ENCODE results near the gene PDE4D. TPM values are rescaled to one million over a fixed set of nuclear protein-coding genes. Genes with fewer than 3 reads are reported as not detected.
"Not testable (repeated sequence)": the region's sequence is repeated elsewhere in the genome, so short reads cannot be mapped to it uniquely, and the experiment has no call there.

The PDE4D gene
- total and polyA plus RNA-seq, 10 of the 15 experiments (the other 5 are each of a cell fraction or from before 2014, with no cell fraction given) = 0.87 to 4.1 (median 2.2) TPM

DNA sequence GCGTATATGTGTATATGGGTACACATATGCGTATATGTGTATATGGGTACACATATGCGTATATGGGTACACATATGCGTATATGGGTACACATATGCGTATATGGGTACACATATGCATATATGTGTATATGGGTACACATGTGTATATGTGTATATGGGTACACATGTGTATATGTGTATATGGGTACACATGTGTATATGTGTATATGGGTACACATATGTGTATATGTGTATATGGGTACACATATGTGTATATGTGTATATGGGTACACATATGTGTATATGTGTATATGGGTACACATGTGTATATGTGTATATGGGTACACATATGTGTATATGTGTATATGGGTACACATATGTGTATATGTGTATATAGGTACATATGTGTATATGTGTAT, 131.3 kb downstream of the PDE4D start:
- DNase-seq (ENCODE audit: low read depth, low spot score); H3K4me1 ChIP-seq (ENCODE audit: control insufficient read depth, insufficient read depth, low read length); H3K9me3 ChIP-seq (replicated peaks; ENCODE audit: control insufficient read depth, insufficient read depth, low read length); CTCF ChIA-PET; H4K20me1 ChIP-seq (ENCODE audit: control insufficient read depth, insufficient read depth); POLR2A ChIA-PET; H3K79me2 ChIP-seq (ENCODE audit: control insufficient read depth, insufficient read depth, low read length); H3K9ac ChIP-seq (ENCODE audit: control insufficient read depth, insufficient read depth, low read length); H2AFZ ChIP-seq (ENCODE audit: control insufficient read depth, low read depth, low read length); H3K4me2 ChIP-seq (ENCODE audit: control insufficient read depth, insufficient read depth); RAD21 ChIA-PET (ENCODE audit: unreplicated experiment); in situ Hi-C loops (cut with MboI); FAIRE-seq; H3K4me3 ChIP-seq; H3K27ac ChIP-seq (ENCODE audit: control insufficient read depth, insufficient read depth); H3K36me3 ChIP-seq (ENCODE audit: control insufficient read depth in 2 of 2, insufficient read depth in 2 of 2, low read length in 1 of 2); intact Hi-C loops (cut with micrococcal nuclease; ENCODE audit: unreplicated experiment); ATAC-seq; H3K27me3 ChIP-seq (replicated peaks in 1 of 2; ENCODE audit: control insufficient read depth in 2 of 2, insufficient read depth in 2 of 2, low read length in 1 of 2); BruUV-seq (replicated peaks); SMC1A ChIA-PET (ENCODE audit: uncharacterized antibody, unreplicated experiment): not testable (repeated sequence)
- WGBS (ENCODE audit: insufficient coverage, insufficient replicate concordance, low lambda C conversion rate, missing lambda C conversion rate) = 94% methylated on average over 5 of the region's 5 CpGs

DNA sequence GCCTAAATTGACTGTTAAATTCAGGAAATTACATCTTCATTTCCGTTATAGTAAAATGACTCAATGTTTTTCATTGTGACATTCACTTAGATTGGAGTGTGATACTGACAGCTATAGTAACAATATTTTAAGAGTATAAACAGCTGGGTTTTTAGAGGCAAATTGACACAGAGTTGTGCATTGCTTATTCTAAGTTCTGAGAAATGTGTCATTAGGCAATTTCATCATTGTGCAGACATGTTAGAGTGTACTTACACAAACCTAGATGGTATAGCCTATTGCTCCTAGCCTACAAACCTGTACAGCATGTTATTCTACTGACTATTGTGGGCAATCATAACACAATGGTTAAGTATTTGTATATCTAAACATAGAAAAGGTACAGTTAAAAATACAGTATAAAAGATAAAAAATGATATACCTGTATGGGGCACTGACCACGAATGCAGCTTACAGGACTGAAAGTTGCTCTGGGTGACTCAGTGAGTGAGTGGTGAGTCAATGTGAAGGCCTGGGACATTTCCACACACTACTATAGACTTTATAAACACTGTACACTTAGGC, 132.7 kb downstream of the PDE4D start:
- H3K9ac ChIP-seq (ENCODE audit: control insufficient read depth, insufficient read depth, low read length) = no peak overlapping the region
- ChIA-PET SMC1A (ENCODE audit: uncharacterized antibody, unreplicated experiment) (no interaction called here), POLR2A (no interaction called here), CTCF (no interaction called here), RAD21 (ENCODE audit: unreplicated experiment) (no interaction called here)
- no peak for DNase-seq (ENCODE audit: low read depth, low spot score)
- BruUV-seq (replicated peaks) = no TSS peak
- H3K79me2 ChIP-seq (ENCODE audit: control insufficient read depth, insufficient read depth, low read length) = no peaks in the 10 kb centered on the region
- in situ Hi-C loops (cut with MboI) (no loop called here), intact Hi-C loops (cut with micrococcal nuclease; ENCODE audit: unreplicated experiment) (no loop called here)
- no peak overlapping the region for H3K4me3 ChIP-seq
- H2AFZ ChIP-seq (ENCODE audit: control insufficient read depth, low read depth, low read length) = no peak overlapping the region
- no peak for FAIRE-seq
- no peak overlapping the region for H3K27ac ChIP-seq (ENCODE audit: control insufficient read depth, insufficient read depth)
- H3K9me3 ChIP-seq (replicated peaks; ENCODE audit: control insufficient read depth, insufficient read depth, low read length) = no peaks in the 10 kb centered on the region
- 27% methylated on average over 2 of the region's 2 CpGs for WGBS (ENCODE audit: insufficient coverage, insufficient replicate concordance, low lambda C conversion rate, missing lambda C conversion rate)
- peak; percentile 56 for ATAC-seq
- H3K27me3 ChIP-seq (replicated peaks in 1 of 2; ENCODE audit: control insufficient read depth in 2 of 2, insufficient read depth in 2 of 2, low read length in 1 of 2) = no peaks in the 10 kb centered on the region; a peak in 1 of 4 replicates
- TF ChIP-seq JUNB (IDR thresholded peaks at IDR 0.05) = 0 out of 2 replicates have a peak, but pooled peaks have one; percentile 4
- no peak for TF ChIP-seq PAX5 (IDR thresholded peaks at IDR 0.05; ENCODE audit: borderline replicate concordance, low read depth, low read length)
- TF ChIP-seq, protein P1, sequence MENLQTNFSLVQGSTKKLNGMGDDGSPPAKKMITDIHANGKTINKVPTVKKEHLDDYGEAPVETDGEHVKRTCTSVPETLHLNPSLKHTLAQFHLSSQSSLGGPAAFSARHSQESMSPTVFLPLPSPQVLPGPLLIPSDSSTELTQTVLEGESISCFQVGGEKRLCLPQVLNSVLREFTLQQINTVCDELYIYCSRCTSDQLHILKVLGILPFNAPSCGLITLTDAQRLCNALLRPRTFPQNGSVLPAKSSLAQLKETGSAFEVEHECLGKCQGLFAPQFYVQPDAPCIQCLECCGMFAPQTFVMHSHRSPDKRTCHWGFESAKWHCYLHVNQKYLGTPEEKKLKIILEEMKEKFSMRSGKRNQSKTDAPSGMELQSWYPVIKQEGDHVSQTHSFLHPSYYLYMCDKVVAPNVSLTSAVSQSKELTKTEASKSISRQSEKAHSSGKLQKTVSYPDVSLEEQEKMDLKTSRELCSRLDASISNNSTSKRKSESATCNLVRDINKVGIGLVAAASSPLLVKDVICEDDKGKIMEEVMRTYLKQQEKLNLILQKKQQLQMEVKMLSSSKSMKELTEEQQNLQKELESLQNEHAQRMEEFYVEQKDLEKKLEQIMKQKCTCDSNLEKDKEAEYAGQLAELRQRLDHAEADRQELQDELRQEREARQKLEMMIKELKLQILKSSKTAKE (IDR thresholded peaks at IDR 0.05; ENCODE audit: low read depth, poor library complexity, severe bottlenecking) = no peak
- no peaks in the 10 kb centered on the region for H3K4me1 ChIP-seq (ENCODE audit: control insufficient read depth, insufficient read depth, low read length)
- H4K20me1 ChIP-seq (ENCODE audit: control insufficient read depth, insufficient read depth) = no peaks in the 10 kb centered on the region
- H3K4me2 ChIP-seq (ENCODE audit: control insufficient read depth, insufficient read depth) = no peak overlapping the region
- H3K36me3 ChIP-seq (ENCODE audit: control insufficient read depth in 2 of 2, insufficient read depth in 2 of 2, low read length in 1 of 2) = no peaks in the 10 kb centered on the region

All from GM12878 (cell line).